NCI-H524 (cell line): Measurements from ENCODE around the gene PWP2.
"Not testable (repeated sequence)": the region's sequence is repeated elsewhere in the genome, so short reads cannot be mapped to it uniquely, and the experiment has no call there.

Experiments
- DNase-seq, 2 experiments: peaks; one replicate each; lab custom pipeline; 2025; lab: John Stamatoyannopoulos, UW

The PWP2 gene

GRCh38 chr21:44083631-44084291, 23.4 kb upstream of the PWP2 start:
- no peak for DNase-seq

- DNase-seq, result no peak
These were observed 22.5 kb upstream of the PWP2 start for GRCh38 chr21:44084496-44085241.

GRCh38 chr21:44085491-44086321, 21.5 kb upstream of the PWP2 start:
- DNase-seq, result no peak

GRCh38 chr21:44086636-44087425, 20.4 kb upstream of the PWP2 start:
- DNase-seq, result no peak

GRCh38 chr21:44087426-44088400, 19.5 kb upstream of the PWP2 start:
- DNase-seq, result no peak

- no peak for DNase-seq
These were observed 18.8 kb upstream of the PWP2 start for GRCh38 chr21:44088401-44088780.

- no peak for DNase-seq
These were observed 17.9 kb upstream of the PWP2 start for GRCh38 chr21:44089001-44089911.

- no peak for DNase-seq
These were observed 16.9 kb upstream of the PWP2 start for GRCh38 chr21:44090325-44090724.

GRCh38 chr21:44092211-44092610, 15.0 kb upstream of the PWP2 start:
- no peak for DNase-seq

GRCh38 chr21:44093761-44094160, 13.4 kb upstream of the PWP2 start:
- DNase-seq, result no peak

GRCh38 chr21:44094832-44095231, 12.4 kb upstream of the PWP2 start:
- no peak for DNase-seq

- not testable (repeated sequence) for DNase-seq
These were observed 8.7 kb upstream of the PWP2 start for GRCh38 chr21:44098507-44098906.

- not testable (repeated sequence) for DNase-seq
These were observed 8.2 kb upstream of the PWP2 start for GRCh38 chr21:44098964-44099363.

GRCh38 chr21:44107589-44107988, 390 bp downstream of the PWP2 start:
- DNase-seq, result not testable (repeated sequence)

- DNase-seq, result not testable (repeated sequence)
These were observed 6.6 kb downstream of the PWP2 start for GRCh38 chr21:44113702-44114371.

- not testable (repeated sequence) for DNase-seq
These were observed 14.9 kb downstream of the PWP2 start for GRCh38 chr21:44122131-44122530.

GRCh38 chr21:44127827-44128226, 20.6 kb downstream of the PWP2 start:
- DNase-seq, result not testable (repeated sequence)

- not testable (repeated sequence) for DNase-seq
These were observed 26.5 kb downstream of the PWP2 start for GRCh38 chr21:44133715-44134057.

GRCh38 chr21:44134732-44135131, 27.5 kb downstream of the PWP2 start:
- not testable (repeated sequence) for DNase-seq
